Trophoblast cell (in vitro differentiated cells and primary cell): Measurements from ENCODE around the gene CRX.
A peak's percentile ranks its signal among the peaks of the same experiment; 100 is the strongest.
"Not testable (repeated sequence)": the region's sequence is repeated elsewhere in the genome, so short reads cannot be mapped to it uniquely, and the experiment has no call there.

Source experiments
- DNase-seq, 2 donors: peaks; one replicate each; pipeline ENCODE4 v3.0.0-alpha.2; 2016
- H2AFZ ChIP-seq: 2 replicates; pipeline ENCODE4 v1.6.1; 2013; ENCODE audit warnings: low read length, moderate library complexity, mild to moderate bottlenecking; ENCODE audit not compliant: insufficient read depth, poor library complexity
- H2AK5ac ChIP-seq: 2 replicates; pipeline ENCODE4 v1.6.1; 2013; ENCODE audit warnings: mild to moderate bottlenecking, low read length
- H2BK120ac ChIP-seq: 2 replicates; pipeline ENCODE4 v1.6.1; 2013; ENCODE audit warnings: low read length, mild to moderate bottlenecking, moderate library complexity; ENCODE audit not compliant: insufficient read depth, poor library complexity
- H2BK12ac ChIP-seq: 2 replicates; pipeline ENCODE4 v1.6.1; 2013; ENCODE audit warnings: mild to moderate bottlenecking, low read length, moderate library complexity
- H2BK5ac ChIP-seq: 2 replicates; pipeline ENCODE4 v1.6.1; 2013; ENCODE audit warnings: low read length, low read depth, moderate library complexity, mild to moderate bottlenecking; ENCODE audit not compliant: poor library complexity
- H3K14ac ChIP-seq: 2 replicates; pipeline ENCODE4 v1.6.1; 2013; ENCODE audit warnings: mild to moderate bottlenecking, low read length
- H3K18ac ChIP-seq: 2 replicates; pipeline ENCODE4 v1.6.1; 2013; ENCODE audit warnings: mild to moderate bottlenecking, low read length
- H3K23ac ChIP-seq: 2 replicates; pipeline ENCODE4 v1.6.1; 2013; ENCODE audit warnings: low read length
- H3K27ac ChIP-seq: 2 replicates; pipeline ENCODE4 v1.5.1; 2013; ENCODE audit warnings: low read depth, mild to moderate bottlenecking, inconsistent platforms, low read length, moderate library complexity
- H3K27me3 ChIP-seq: 2 replicates; pipeline ENCODE4 v1.6.1; 2013; ENCODE audit warnings: inconsistent platforms, mild to moderate bottlenecking, low read length, moderate library complexity; ENCODE audit not compliant: insufficient read depth
- H3K36me3 ChIP-seq, 2 experiments: 1 replicate in 1 of 2; 2 replicates in 1 of 2; pipeline ENCODE4 v1.6.1; 2013; ENCODE audit warnings: low read length in 2 of 2, mild to moderate bottlenecking in 2 of 2, moderate library complexity in 1 of 2; ENCODE audit not compliant: insufficient read depth in 2 of 2, control insufficient read depth in 1 of 2
- H3K4ac ChIP-seq: 2 replicates; pipeline ENCODE4 v1.6.1; 2013; ENCODE audit warnings: low read depth, mild to moderate bottlenecking, low read length, moderate library complexity
- H3K4me1 ChIP-seq, 2 experiments: 1 replicate in 1 of 2; 2 replicates in 1 of 2; pipeline ENCODE4 v1.6.1; 2013; ENCODE audit warnings: low read length in 2 of 2, mild to moderate bottlenecking in 2 of 2, moderate library complexity in 1 of 2; ENCODE audit not compliant: insufficient read depth in 2 of 2, control insufficient read depth in 1 of 2
- H3K4me2 ChIP-seq: 2 replicates; pipeline ENCODE4 v1.6.1; 2013; ENCODE audit warnings: inconsistent platforms, mild to moderate bottlenecking, low read length, moderate library complexity
- H3K4me3 ChIP-seq: 2 replicates; pipeline ENCODE4 v1.5.1; 2013; ENCODE audit warnings: mild to moderate bottlenecking, low read depth, low read length, inconsistent platforms
- H3K79me1 ChIP-seq: one replicate; pipeline ENCODE4 v1.6.1; 2013; ENCODE audit warnings: low read length
- H3K79me2 ChIP-seq: 2 replicates; pipeline ENCODE4 v1.6.1; 2013; ENCODE audit warnings: low read length, mild to moderate bottlenecking; ENCODE audit not compliant: control insufficient read depth, insufficient read depth, poor library complexity
- H3K9ac ChIP-seq: 2 replicates; pipeline ENCODE4 v1.6.1; 2013; ENCODE audit warnings: mild to moderate bottlenecking, low read length
- H3K9me3 ChIP-seq: 2 replicates; pipeline ENCODE4 v1.6.1; 2013; ENCODE audit warnings: low read depth, mild to moderate bottlenecking, control low read depth, inconsistent platforms, low read length; ENCODE audit not compliant: insufficient read depth
- H4K12ac ChIP-seq: 2 replicates; pipeline ENCODE4 v1.6.1; 2013; ENCODE audit warnings: low read depth, mild to moderate bottlenecking, low read length, moderate library complexity
- H4K8ac ChIP-seq: 2 replicates; pipeline ENCODE4 v1.6.1; 2013; ENCODE audit warnings: low read depth, mild to moderate bottlenecking, low read length, moderate library complexity
- H4K91ac ChIP-seq: one replicate; pipeline ENCODE4 v1.6.1; 2013; ENCODE audit warnings: low read depth, mild to moderate bottlenecking, low read length, moderate library complexity
- WGBS: extraction: QIAGEN DNeasy Blood & Tissue Kit; methylation state at CpG from one replicate; pipeline ENCODE4 v1.1.7; 2013; ENCODE audit warnings: missing lambda C conversion rate; ENCODE audit not compliant: insufficient read length, insufficient coverage; ENCODE audit errors: extremely low coverage; 5-methylcytosine and 5-hydroxymethylcytosine counted together

Gene CRX

DNA sequence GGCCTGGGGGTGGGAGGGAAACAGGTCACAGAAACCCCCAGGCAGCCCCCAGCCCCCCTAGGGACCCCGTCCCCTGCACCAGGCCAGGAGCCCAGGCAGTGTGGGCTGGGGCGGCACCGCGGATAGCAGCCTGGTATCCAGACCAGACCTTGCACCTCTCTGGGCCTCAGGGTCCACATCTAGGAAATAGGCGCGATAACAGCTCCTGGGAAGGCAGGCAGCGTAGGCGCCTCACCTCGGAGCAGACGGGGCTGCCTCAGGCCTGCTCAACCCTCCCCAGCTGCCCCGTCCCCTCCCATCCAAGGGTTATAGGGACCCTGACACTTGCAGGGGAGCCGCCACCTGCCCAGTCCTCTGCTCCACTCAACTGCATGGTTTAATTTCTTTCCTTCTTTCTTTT, 18.1 kb upstream of the CRX start:
- not testable (repeated sequence) for H3K18ac ChIP-seq, H3K79me2 ChIP-seq, H3K9me3 ChIP-seq, H2AK5ac ChIP-seq, H2AFZ ChIP-seq, H4K91ac ChIP-seq, H3K36me3 ChIP-seq, H3K9ac ChIP-seq, H2BK120ac ChIP-seq, H3K14ac ChIP-seq, H3K27ac ChIP-seq, H3K4ac ChIP-seq, H3K4me1 ChIP-seq, H2BK5ac ChIP-seq, H3K27me3 ChIP-seq, H4K8ac ChIP-seq, H3K4me2 ChIP-seq, H3K4me3 ChIP-seq, H3K23ac ChIP-seq, H4K12ac ChIP-seq, DNase-seq, H2BK12ac ChIP-seq, H3K79me1 ChIP-seq
- no CpG with 5 or more reads among the region's 12 CpGs for WGBS

DNA sequence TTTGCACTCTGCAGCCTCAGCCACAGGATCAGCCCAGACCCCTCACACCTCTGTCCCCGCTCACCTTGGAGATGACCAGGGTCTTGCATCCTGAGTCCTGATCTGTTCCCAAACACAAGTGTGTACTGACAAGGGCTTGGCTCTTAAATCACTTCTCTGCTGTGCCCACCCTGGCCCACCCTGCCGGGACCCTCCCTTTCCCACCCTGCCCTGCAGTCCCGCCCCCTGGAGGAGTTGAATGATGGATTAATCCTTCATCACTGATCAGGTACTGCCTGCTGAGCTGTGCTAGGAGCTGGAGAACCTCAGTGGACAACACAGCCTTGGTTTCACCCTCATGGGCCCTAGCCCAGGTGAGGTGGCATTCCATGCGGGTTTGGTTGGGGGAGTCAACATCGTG, 17.3 kb upstream of the CRX start, which contains the start of gene TPRX1:
TPRX1 (minus strand) TSS at position 101 of the 400 bp plus-strand sequence; CDS start at position 89, 12 bp downstream.
- H2AFZ ChIP-seq, H3K4me1 ChIP-seq, H3K27ac ChIP-seq, H4K91ac ChIP-seq, H3K4me2 ChIP-seq, H2BK5ac ChIP-seq, H3K23ac ChIP-seq, H3K79me2 ChIP-seq, DNase-seq, H3K27me3 ChIP-seq, H3K79me1 ChIP-seq, H3K14ac ChIP-seq, H3K36me3 ChIP-seq, H3K9me3 ChIP-seq, H2BK12ac ChIP-seq, H4K12ac ChIP-seq, H4K8ac ChIP-seq, H2AK5ac ChIP-seq, H3K18ac ChIP-seq, H3K4ac ChIP-seq, H2BK120ac ChIP-seq, H3K9ac ChIP-seq: not testable (repeated sequence)
- no CpG with 5 or more reads among the region's 5 CpGs for WGBS
- H3K4me3 ChIP-seq = peak within 1 kb of the TSS; percentile 12

DNA sequence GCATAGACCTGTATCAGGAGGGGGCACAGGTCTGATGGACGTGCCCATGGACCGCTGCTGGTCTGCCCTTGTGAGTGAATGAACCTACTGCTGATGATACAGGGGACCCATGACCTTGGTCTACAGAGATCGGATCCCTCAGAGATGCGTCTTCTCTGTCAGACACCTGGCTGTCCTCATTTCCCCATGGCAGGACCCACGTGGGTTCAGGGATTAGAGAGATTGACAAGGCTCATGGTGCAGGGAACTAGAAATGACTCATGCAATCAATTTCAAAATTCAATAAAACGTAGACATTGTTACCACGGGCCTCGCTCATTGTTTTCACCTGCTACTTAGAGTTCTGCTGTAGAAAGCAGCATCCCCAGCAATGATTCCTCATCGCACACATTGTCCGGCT, 16.4 kb upstream of the CRX start:
- Histone ChIP-seq H4K12ac (no peak overlapping the region), H2BK120ac (no peak overlapping the region), H2BK5ac (no peak overlapping the region), H3K4me1 (no peaks in the 10 kb centered on the region), H3K79me1 (no peaks in the 10 kb centered on the region), H3K4me3 (peak overlapping the region; percentile 12), H4K91ac (no peak overlapping the region), H2AK5ac (no peak overlapping the region), H4K8ac (no peak overlapping the region), H2BK12ac (no peak overlapping the region), H3K27me3 (no peaks in the 10 kb centered on the region), H3K4ac (no peak overlapping the region), H3K79me2 (no peaks in the 10 kb centered on the region), H3K18ac (no peak overlapping the region), H3K9ac (no peak overlapping the region), H3K23ac (no peak overlapping the region), H3K4me2 (no peak overlapping the region), H3K36me3 (no peaks in the 10 kb centered on the region), H3K9me3 (no peaks in the 10 kb centered on the region), H3K27ac (no peak overlapping the region), H3K14ac (no peak overlapping the region), H2AFZ (no peak overlapping the region)
- WGBS = no CpG with 5 or more reads among the region's 10 CpGs
- no peak for DNase-seq

DNA sequence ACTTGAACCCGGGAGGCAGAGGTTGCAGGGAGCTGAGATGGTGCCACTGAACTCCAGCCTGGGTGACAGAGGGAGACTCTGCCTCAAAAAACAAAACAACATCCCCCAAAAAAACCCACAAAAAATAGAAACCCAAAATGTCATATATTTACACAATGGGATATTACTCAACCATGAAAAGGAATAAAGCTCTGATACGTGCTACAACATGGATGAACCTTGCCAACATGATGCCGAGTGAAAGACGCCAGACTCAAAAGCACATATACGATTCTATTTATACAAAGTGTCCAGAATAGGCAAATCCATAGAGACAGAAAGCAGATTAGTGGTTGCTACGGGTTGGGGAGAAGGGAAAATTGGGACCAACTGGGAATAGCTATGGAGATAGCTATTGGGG, 15.3 kb upstream of the CRX start:
- Histone ChIP-seq H2BK12ac (no peak overlapping the region), H3K4me3 (no peak overlapping the region), H3K4me1 (no peaks in the 10 kb centered on the region), H2AFZ (no peak overlapping the region), H3K27ac (no peak overlapping the region), H3K14ac (no peak overlapping the region), H3K23ac (no peak overlapping the region), H3K27me3 (no peaks in the 10 kb centered on the region), H3K79me1 (no peaks in the 10 kb centered on the region), H3K18ac (no peak overlapping the region), H2BK120ac (no peak overlapping the region), H4K12ac (no peak overlapping the region), H4K8ac (no peak overlapping the region), H3K79me2 (no peaks in the 10 kb centered on the region), H3K4me2 (no peak overlapping the region), H3K9ac (no peak overlapping the region), H2BK5ac (no peak overlapping the region), H3K9me3 (no peaks in the 10 kb centered on the region), H4K91ac (no peak overlapping the region), H2AK5ac (no peak overlapping the region), H3K36me3 (no peaks in the 10 kb centered on the region), H3K4ac (no peak overlapping the region)
- DNase-seq = no peak
- WGBS = no CpG with 5 or more reads among the region's 6 CpGs
